ENCODE measurements around the gene NDUFV1. TPM values are rescaled to one million over a fixed set of nuclear protein-coding genes. Genes with fewer than 3 reads are reported as not detected.
"Not testable (repeated sequence)": the region's sequence is repeated elsewhere in the genome, so short reads cannot be mapped to it uniquely, and the experiment has no call there.

The NDUFV1 gene
- total and polyA plus RNA-seq, 7 donors, result 152 to 286 (median 217) TPM

GRCh38 chr11:67600324-67601029 lies 6.3 kb upstream of the NDUFV1 start:
- Histone ChIP-seq H3K4me1 (no peaks in the 10 kb centered on the region), H3K9me3 (no peaks in the 10 kb centered on the region), H3K4me3 (no peak overlapping the region), H3K36me3 (no peaks in the 10 kb centered on the region), H3K27ac (no peak overlapping the region), H3K27me3 (no peaks in the 10 kb centered on the region)
- intact Hi-C loops (cut with DNase I), result no loop called here
- TF ChIP-seq CTCF (IDR thresholded peaks at IDR 0.05), result no peak
- TF ChIP-seq POLR2A (IDR thresholded peaks at IDR 0.05), result no peak
- no peak for DNase-seq
- WGBS, 2 donors, result 41 to 75% methylated on average over 7 of the region's 7 CpGs

- no peaks in the 10 kb centered on the region for H3K9me3 ChIP-seq
- peaks cover 0 to 3% (median 2%) of the 10 kb centered on the region in 4 donors for H3K4me1 ChIP-seq
- TF ChIP-seq POLR2AphosphoS5 (IDR thresholded peaks at IDR 0.05), result no peak
- TF ChIP-seq CTCF (IDR thresholded peaks at IDR 0.05), result no peak
- no peak for TF ChIP-seq POLR2A (IDR thresholded peaks at IDR 0.05)
- no peaks in the 10 kb centered on the region for H3K27me3 ChIP-seq
- no peak overlapping the region for H3K4me3 ChIP-seq
- intact Hi-C loops (cut with DNase I), result no loop called here
- DNase-seq, result no peak
- WGBS, 2 donors, result 94 to 96% methylated on average over 7 of the region's 7 CpGs
- H3K36me3 ChIP-seq, result no peaks in the 10 kb centered on the region
- no peak overlapping the region for H3K27ac ChIP-seq
These were observed 5.6 kb upstream of the NDUFV1 start for GRCh38 chr11:67601098-67601497.

GRCh38 chr11:67604119-67604518 lies 2.6 kb upstream of the NDUFV1 start:
- Histone ChIP-seq H3K36me3 (peaks cover under 1 to 10% (median 2%) of the 10 kb centered on the region in 4 donors), H3K4me1 (peaks cover 0 to 20% (median 19%) of the 10 kb centered on the region in 4 donors)
- DNase-seq; H3K4me3 ChIP-seq; H3K27me3 ChIP-seq; H3K9me3 ChIP-seq; H3K27ac ChIP-seq; intact Hi-C loops (cut with DNase I): not testable (repeated sequence)
- WGBS, 2 donors, result 72 to 73% methylated on average over 2 of the region's 4 CpGs

DNA sequence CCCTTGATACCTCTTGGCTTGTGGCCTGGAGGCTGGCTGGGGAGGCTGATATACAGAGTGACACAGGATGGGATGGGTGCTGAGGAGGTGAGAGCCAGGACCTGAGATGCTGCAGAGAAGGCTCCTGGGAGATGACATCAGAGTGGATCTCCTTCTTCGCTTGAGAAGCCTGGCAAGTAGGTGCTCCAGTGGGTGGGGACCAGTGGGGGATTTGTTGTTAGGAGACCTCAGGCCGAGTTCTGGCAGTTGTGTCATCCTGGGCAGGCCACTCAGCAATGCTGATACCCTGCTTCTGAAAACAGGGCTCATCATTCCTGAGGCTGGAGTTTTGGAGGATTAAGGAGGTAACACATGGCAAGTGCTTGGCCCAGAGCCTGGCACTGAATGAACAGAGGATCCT lies 1.9 kb upstream of the NDUFV1 start:
- no peak for TF ChIP-seq POLR2A (IDR thresholded peaks at IDR 0.05)
- no peak for TF ChIP-seq EP300 (IDR thresholded peaks at IDR 0.05)
- no peak for TF ChIP-seq POLR2AphosphoS5 (IDR thresholded peaks at IDR 0.05)
- TF ChIP-seq CTCF (IDR thresholded peaks at IDR 0.05), result no peak
- H3K27ac ChIP-seq, result no peak overlapping the region
- DNase-seq, result no peak
- 95 to 96% methylated on average over 2 of the region's 2 CpGs for WGBS, 2 donors
- H3K36me3 ChIP-seq, result peaks cover 3 to 17% (median 6%) of the 10 kb centered on the region in 4 donors
- no peaks in the 10 kb centered on the region for H3K27me3 ChIP-seq
- no peaks in the 10 kb centered on the region for H3K9me3 ChIP-seq
- H3K4me1 ChIP-seq, result peaks cover 0 to 20% (median 19%) of the 10 kb centered on the region in 4 donors
- intact Hi-C loops (cut with DNase I), result no loop called here
- H3K4me3 ChIP-seq, result no peak overlapping the region

DNA sequence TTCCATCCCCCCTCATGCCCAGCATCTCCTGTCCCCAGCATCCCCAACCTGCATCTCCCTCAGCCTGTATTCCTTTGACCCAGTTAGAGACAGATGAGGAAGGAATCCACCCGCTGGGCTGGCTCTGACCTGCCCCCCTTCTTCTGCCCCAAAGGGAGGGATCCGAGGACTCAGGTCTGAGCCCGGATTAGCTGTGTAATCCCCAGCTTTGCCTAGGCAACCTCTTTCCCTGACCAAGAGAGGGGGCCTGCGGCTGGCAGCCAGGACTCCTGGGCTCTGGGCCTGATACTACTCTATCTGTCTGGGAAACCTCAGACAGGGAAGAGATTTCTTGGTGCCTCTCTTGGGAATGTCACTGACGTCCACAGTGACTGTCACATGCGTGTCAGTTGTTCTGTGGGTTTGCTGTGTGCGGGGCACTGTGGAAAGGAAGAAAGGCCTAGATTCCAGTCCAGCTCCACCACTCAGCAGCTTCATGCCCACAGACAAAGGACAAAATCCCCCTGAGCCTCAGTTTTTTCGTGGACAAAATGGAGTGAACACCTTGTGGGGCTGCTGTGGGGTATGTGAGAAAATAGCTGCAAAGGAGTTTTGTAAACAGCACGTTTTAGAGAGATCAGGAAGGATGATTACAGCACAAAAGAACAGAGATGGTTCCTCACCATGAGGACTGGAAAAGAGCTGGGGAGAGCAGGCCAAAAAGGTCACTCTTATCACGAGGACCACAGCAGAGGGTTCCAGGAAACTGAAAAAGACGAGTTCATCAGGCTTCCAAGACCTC lies 1.3 kb upstream of the NDUFV1 start:
- Histone ChIP-seq H3K36me3 (peaks cover 7 to 23% (median 9%) of the 10 kb centered on the region in 4 donors), H3K27me3 (no peaks in the 10 kb centered on the region), H3K4me1 (peaks cover 0 to 20% (median 19%) of the 10 kb centered on the region in 4 donors), H3K4me3 (no peak overlapping the region), H3K27ac (peak overlapping the region in 1 of 4 donors; percentile 94), H3K9me3 (no peaks in the 10 kb centered on the region)
- TF ChIP-seq EP300 (IDR thresholded peaks at IDR 0.05), result no peak
- WGBS, 2 donors, result 66 to 78% methylated on average over 11 of the region's 11 CpGs
- intact Hi-C loops (cut with DNase I), result loop anchor here (1.0 to 2.0 kb wide), 3 partner anchors 21 to 33 kb away; no protein-coding TSS in a partner anchor
- DNase-seq, result no peak

Data from sigmoid colon (tissue), 7 donors.